NCI-H1105 (cell line): ENCODE data around the gene TMEM184B.

Experiments
- DNase-seq: peaks from one replicate; lab custom pipeline; 2025; lab: John Stamatoyannopoulos, UW

TMEM184B gene

GRCh38 chr22:38276166-38276565, 3.4 kb upstream of the TMEM184B start:
- no peak for DNase-seq

- DNase-seq, result no peak
Observed at GRCh38 chr22:38273135-38273826, 471 bp upstream of the TMEM184B start.

GRCh38 chr22:38271927-38272372, 860 bp downstream of the TMEM184B start:
- peak; percentile 68 for DNase-seq

- no peak for DNase-seq
Observed at GRCh38 chr22:38271101-38271500, 1.7 kb downstream of the TMEM184B start.

GRCh38 chr22:38270091-38270992, 2.5 kb downstream of the TMEM184B start:
- DNase-seq, result no peak

- no peak for DNase-seq
Observed at GRCh38 chr22:38269466-38269865, 3.3 kb downstream of the TMEM184B start.

GRCh38 chr22:38267086-38267485, 5.7 kb downstream of the TMEM184B start:
- no peak for DNase-seq

GRCh38 chr22:38266120-38266519, 6.7 kb downstream of the TMEM184B start:
- no peak for DNase-seq

- no peak for DNase-seq
Observed at GRCh38 chr22:38264322-38264843, 8.4 kb downstream of the TMEM184B start.

GRCh38 chr22:38262051-38262795, 10.6 kb downstream of the TMEM184B start:
- no peak for DNase-seq

GRCh38 chr22:38260761-38261681, 11.8 kb downstream of the TMEM184B start:
- DNase-seq, result no peak

GRCh38 chr22:38259370-38259769, 13.4 kb downstream of the TMEM184B start:
- DNase-seq, result no peak

GRCh38 chr22:38258895-38259294, 13.9 kb downstream of the TMEM184B start:
- no peak for DNase-seq

- peak; percentile 94 for DNase-seq
Observed at GRCh38 chr22:38257650-38258250, 15.1 kb downstream of the TMEM184B start.

- DNase-seq, result no peak
Observed at GRCh38 chr22:38257181-38257580, 15.6 kb downstream of the TMEM184B start.

- DNase-seq, result no peak
Observed at GRCh38 chr22:38255697-38256096, 17.1 kb downstream of the TMEM184B start.

- DNase-seq, result no peak
Observed at GRCh38 chr22:38251341-38251692, 21.5 kb downstream of the TMEM184B start.

GRCh38 chr22:38250643-38251340, 22.0 kb downstream of the TMEM184B start:
- no peak for DNase-seq

- no peak for DNase-seq
Observed at GRCh38 chr22:38249803-38250642, 22.8 kb downstream of the TMEM184B start.
